Panc1 (cell line): ENCODE data around the gene XCR1. TPM values are rescaled to one million over a fixed set of nuclear protein-coding genes. Genes with fewer than 3 reads are reported as not detected.

Experiments
- ATAC-seq: fragments of 200-7000 bp; cut with Tn5 transposase; 2 replicates; pipeline ENCODE4 v1.9.1; 2020; ENCODE audit warnings: mild to moderate bottlenecking, moderate library complexity
- BruUV-seq: library from RNA; stranded (reverse); fragments of 400-500 nt; replicated peaks from 2 replicates; lab custom pipeline; 2021; lab: Mats Ljungman, UMichigan
- CTCF ChIA-PET: fragments of 300-600 bp; sonication (Branson Sonifier 250); formaldehyde crosslinking; loops from one replicate; lab custom pipeline; 2022; ENCODE audit warnings: antibody characterized with exemption; lab: Charles Lee
- POLR2A ChIA-PET: fragments of 300-600 bp; sonication (Branson Sonifier 250); formaldehyde crosslinking; loops from one replicate; lab custom pipeline; 2022; ENCODE audit warnings: antibody characterized with exemption; lab: Charles Lee
- DNase-seq: peaks from one replicate; pipeline ENCODE4 v3.0.0-alpha.2; 2010; ENCODE audit warnings: low read depth, low spot score
- H3K27ac ChIP-seq: 2 replicates; pipeline ENCODE4 v1.5.1; 2011; ENCODE audit warnings: mild to moderate bottlenecking, low read length, inconsistent platforms
- H3K27me3 ChIP-seq: fragments of 200-500 bp; sonication (Bioruptor generic); 2 replicates; pipeline ENCODE4 v1.6.0; 2014; ENCODE audit warnings: low read length, inconsistent platforms; ENCODE audit not compliant: control insufficient read depth, insufficient read depth
- H3K36me3 ChIP-seq: fragments of 200-500 bp; sonication (Bioruptor generic); 2 replicates; pipeline ENCODE4 v1.5.1; 2014; ENCODE audit warnings: inconsistent platforms, mild to moderate bottlenecking, low read length, moderate library complexity; ENCODE audit not compliant: control insufficient read depth, insufficient read depth
- H3K4me1 ChIP-seq: 2 replicates; pipeline ENCODE4 v1.5.1; 2011; ENCODE audit warnings: inconsistent platforms, mild to moderate bottlenecking, low read length, moderate library complexity; ENCODE audit not compliant: control insufficient read depth, insufficient read depth
- H3K4me3 ChIP-seq, 2 experiments: 2 replicates each; pipeline ENCODE4 v1.5.1; 2011 to 2012; ENCODE audit warnings: low read depth in 2 of 2, low read length in 2 of 2, mild to moderate bottlenecking in 2 of 2, inconsistent platforms in 1 of 2, moderate library complexity in 1 of 2
- H3K9me3 ChIP-seq: fragments of 200-500 bp; sonication (Bioruptor generic); 2 replicates; pipeline ENCODE4 v1.5.1; 2014; ENCODE audit warnings: low read depth, mild to moderate bottlenecking, inconsistent platforms, low read length, moderate library complexity; ENCODE audit not compliant: control insufficient read depth, insufficient read depth
- POLR2AphosphoS5 ChIP-seq: IDR thresholded peaks from 2 replicates; pipeline ENCODE4 v1.6.1; 2012; ENCODE audit warnings: mild to moderate bottlenecking, low read depth, low read length, moderate library complexity
- TCF7L2 ChIP-seq: IDR thresholded peaks from 2 replicates; pipeline ENCODE4 v1.6.1; 2011; ENCODE audit warnings: mild to moderate bottlenecking, low read depth, low read length, inconsistent platforms
- in situ Hi-C: cut with HindIII; loops from 2 replicates; pipeline ENCODE4 v1.10.0; 2016; ENCODE audit warnings: low sequenced_read_pairs, low pct_unique_long_range_greater_than_20kb
- intact Hi-C: fragments of 100-400 bp; cut with micrococcal nuclease; formaldehyde crosslinking; loops from one replicate; pipeline ENCODE4 v1.10.0; 2022; ENCODE audit not compliant: unreplicated experiment
- total RNA-seq: library from RNA; stranded (reverse); gene quantifications from one replicate; pipeline ENCODE4 v1.2.1, GENCODE V29; 2021; ENCODE audit not compliant: unreplicated experiment
- TF ChIP-seq, protein P1 (sequence below): fragments of 450-650 bp; IDR thresholded peaks from 2 replicates; pipeline ENCODE4 v1.5.1; 2017; ENCODE audit warnings: mild to moderate bottlenecking
- TF ChIP-seq, protein P2 (sequence below), 2 experiments: IDR thresholded peaks; 2 replicates each; pipeline ENCODE4 v1.6.1; 2011 to 2012; ENCODE audit warnings: low read depth in 2 of 2, control low read depth in 1 of 2, low read length in 1 of 2, mild to moderate bottlenecking in 1 of 2, moderate library complexity in 1 of 2; ENCODE audit not compliant: insufficient read depth in 1 of 2

Gene XCR1
- total RNA-seq, 1 experiment from 2014 or later, result not detected

DNA sequence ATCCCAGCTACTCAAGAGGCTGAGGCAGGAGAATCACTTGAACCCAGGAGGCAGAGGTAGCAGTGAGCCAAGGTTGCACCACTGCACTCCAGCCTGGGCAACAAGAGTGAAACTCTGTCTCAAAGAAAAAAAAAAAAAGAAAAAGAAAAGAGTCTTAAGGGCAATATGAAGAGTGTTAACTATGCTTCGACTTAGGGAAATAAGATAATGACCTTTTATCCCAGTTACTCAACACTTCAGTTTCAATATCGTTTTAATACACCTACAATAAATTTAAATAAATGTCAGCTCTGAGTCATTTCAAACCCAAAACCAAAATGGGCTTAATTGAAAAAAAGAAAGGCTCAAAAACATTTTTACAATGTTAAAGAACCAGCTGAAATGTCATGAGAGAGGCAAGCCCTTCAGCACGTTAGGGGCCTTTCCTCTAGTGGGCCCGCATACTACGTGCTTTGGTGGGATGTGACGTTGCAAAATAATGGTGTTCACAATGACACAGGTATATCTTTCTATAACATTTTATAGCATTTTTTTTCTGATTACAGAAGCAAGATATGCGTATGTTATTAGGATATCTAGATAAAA is 47.0 kb downstream of the XCR1 start:
- H3K4me1 ChIP-seq, result no peaks in the 10 kb centered on the region
- no peak for ATAC-seq
- no peak for DNase-seq
- in situ Hi-C loops, result no loop called here
- TF ChIP-seq, protein P1, sequence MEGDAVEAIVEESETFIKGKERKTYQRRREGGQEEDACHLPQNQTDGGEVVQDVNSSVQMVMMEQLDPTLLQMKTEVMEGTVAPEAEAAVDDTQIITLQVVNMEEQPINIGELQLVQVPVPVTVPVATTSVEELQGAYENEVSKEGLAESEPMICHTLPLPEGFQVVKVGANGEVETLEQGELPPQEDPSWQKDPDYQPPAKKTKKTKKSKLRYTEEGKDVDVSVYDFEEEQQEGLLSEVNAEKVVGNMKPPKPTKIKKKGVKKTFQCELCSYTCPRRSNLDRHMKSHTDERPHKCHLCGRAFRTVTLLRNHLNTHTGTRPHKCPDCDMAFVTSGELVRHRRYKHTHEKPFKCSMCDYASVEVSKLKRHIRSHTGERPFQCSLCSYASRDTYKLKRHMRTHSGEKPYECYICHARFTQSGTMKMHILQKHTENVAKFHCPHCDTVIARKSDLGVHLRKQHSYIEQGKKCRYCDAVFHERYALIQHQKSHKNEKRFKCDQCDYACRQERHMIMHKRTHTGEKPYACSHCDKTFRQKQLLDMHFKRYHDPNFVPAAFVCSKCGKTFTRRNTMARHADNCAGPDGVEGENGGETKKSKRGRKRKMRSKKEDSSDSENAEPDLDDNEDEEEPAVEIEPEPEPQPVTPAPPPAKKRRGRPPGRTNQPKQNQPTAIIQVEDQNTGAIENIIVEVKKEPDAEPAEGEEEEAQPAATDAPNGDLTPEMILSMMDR, result no peak
- no peak for TF ChIP-seq POLR2AphosphoS5
- POLR2A ChIA-PET, result no interaction called here
- BruUV-seq, result no TSS peak
- intact Hi-C loops, result no loop called here
- H3K4me3 ChIP-seq, result no peak overlapping the region
- CTCF ChIA-PET, result no interaction called here
- H3K9me3 ChIP-seq, result no peaks in the 10 kb centered on the region
- no peak overlapping the region for H3K27ac ChIP-seq
- no peaks in the 10 kb centered on the region for H3K27me3 ChIP-seq
- no peaks in the 10 kb centered on the region for H3K36me3 ChIP-seq

DNA sequence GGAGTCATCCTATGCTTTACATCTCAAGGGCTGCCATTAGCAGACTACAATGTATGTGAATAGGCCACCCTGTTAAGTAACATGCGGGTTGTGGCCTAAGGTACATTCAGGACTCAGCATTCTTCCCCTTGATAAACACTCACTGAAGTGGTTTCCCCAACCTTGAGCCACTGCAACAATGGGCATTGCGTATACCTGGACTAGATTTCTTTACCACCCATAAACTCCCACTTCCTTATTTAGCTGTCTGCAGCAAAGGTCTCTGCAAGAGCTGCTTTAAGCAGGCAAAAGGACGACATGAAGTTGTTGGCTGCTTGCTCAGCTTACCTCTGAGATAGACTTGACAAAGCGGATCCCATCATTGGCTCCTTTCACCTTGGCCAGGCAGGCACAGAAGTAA is 47.9 kb downstream of the XCR1 start:
- Histone ChIP-seq H3K4me1 (no peaks in the 10 kb centered on the region), H3K4me3 (no peak overlapping the region), H3K27me3 (no peaks in the 10 kb centered on the region), H3K36me3 (no peaks in the 10 kb centered on the region), H3K9me3 (no peaks in the 10 kb centered on the region), H3K27ac (no peak overlapping the region)
- DNase-seq, result no peak
- CTCF ChIA-PET, result no interaction called here
- POLR2A ChIA-PET, result no interaction called here
- in situ Hi-C loops (no loop called here), intact Hi-C loops (no loop called here)
- BruUV-seq, result no TSS peak
- no peak for ATAC-seq
- TF ChIP-seq, protein P1, result no peak

DNA sequence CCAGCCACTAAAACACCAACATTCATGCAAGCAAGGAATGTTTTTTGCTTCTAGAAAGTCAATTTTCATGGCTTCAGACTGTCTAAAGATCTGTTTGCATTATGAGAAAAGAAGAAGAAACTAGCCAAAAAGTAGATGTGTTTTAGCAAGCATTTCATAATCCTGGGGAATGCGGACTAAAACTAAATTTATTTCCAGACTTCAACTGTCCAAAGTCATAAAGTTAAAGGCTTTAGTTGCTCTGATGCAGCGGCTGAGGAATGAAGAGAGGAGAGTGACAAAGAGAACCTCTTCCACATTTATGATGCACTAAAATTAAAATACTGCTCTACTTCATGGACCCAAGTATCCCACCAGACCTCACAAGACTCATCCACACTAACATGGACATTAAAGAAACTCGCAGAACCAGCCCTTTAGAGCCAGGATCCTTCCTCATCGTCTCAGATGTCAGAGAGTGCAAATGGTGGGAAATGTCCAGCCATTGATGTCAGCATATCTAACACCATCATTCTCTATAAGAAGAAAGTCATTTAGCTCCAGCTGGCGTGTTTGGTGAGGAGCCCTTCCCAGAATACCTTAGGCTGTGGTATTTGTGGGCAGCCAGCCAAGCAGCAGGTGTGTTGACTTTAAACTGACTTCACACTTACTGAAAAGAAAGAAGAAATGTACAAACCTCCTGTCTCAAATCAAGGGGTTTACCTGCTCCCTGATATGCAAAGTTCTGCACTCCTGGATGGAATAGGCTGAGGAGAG is 49.1 kb downstream of the XCR1 start:
- TF ChIP-seq, protein P2, sequence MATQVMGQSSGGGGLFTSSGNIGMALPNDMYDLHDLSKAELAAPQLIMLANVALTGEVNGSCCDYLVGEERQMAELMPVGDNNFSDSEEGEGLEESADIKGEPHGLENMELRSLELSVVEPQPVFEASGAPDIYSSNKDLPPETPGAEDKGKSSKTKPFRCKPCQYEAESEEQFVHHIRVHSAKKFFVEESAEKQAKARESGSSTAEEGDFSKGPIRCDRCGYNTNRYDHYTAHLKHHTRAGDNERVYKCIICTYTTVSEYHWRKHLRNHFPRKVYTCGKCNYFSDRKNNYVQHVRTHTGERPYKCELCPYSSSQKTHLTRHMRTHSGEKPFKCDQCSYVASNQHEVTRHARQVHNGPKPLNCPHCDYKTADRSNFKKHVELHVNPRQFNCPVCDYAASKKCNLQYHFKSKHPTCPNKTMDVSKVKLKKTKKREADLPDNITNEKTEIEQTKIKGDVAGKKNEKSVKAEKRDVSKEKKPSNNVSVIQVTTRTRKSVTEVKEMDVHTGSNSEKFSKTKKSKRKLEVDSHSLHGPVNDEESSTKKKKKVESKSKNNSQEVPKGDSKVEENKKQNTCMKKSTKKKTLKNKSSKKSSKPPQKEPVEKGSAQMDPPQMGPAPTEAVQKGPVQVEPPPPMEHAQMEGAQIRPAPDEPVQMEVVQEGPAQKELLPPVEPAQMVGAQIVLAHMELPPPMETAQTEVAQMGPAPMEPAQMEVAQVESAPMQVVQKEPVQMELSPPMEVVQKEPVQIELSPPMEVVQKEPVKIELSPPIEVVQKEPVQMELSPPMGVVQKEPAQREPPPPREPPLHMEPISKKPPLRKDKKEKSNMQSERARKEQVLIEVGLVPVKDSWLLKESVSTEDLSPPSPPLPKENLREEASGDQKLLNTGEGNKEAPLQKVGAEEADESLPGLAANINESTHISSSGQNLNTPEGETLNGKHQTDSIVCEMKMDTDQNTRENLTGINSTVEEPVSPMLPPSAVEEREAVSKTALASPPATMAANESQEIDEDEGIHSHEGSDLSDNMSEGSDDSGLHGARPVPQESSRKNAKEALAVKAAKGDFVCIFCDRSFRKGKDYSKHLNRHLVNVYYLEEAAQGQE (IDR thresholded peaks at IDR 0.05; ENCODE audit: insufficient read depth in 1 of 2, low read depth in 2 of 2, low read length in 1 of 2), result no peak
- no peak for TF ChIP-seq TCF7L2
- TF ChIP-seq, protein P1, result no peak
- H3K27ac ChIP-seq, result no peak overlapping the region
- H3K4me3 ChIP-seq, result no peak overlapping the region
- no peak for DNase-seq
- no peaks in the 10 kb centered on the region for H3K27me3 ChIP-seq
- no TSS peak for BruUV-seq
- ChIA-PET POLR2A (no interaction called here), CTCF (no interaction called here)
- no peak for ATAC-seq
- in situ Hi-C loops, result no loop called here
- intact Hi-C loops, result no loop called here
- H3K4me1 ChIP-seq, result no peaks in the 10 kb centered on the region
- no peaks in the 10 kb centered on the region for H3K9me3 ChIP-seq
- no peaks in the 10 kb centered on the region for H3K36me3 ChIP-seq
